Kidney (tissue), 14 donors: ENCODE data around the gene SSH3. TPM values are rescaled to one million over a fixed set of nuclear protein-coding genes. Genes with fewer than 3 reads are reported as not detected.
A peak's percentile ranks its signal among the peaks of the same experiment; 100 is the strongest.
"Not testable (repeated sequence)": the region's sequence is repeated elsewhere in the genome, so short reads cannot be mapped to it uniquely, and the experiment has no call there.

ENCODE experiments used
- DNase-seq, 5 donors: peaks; one replicate each; pipeline ENCODE4 v3.0.0-alpha.2; 2013 to 2020
- FAIRE-seq: peaks from 2 replicates; lab custom pipeline; 2012; peaks lifted over from hg19 to GRCh38; lab: Jason Lieb, UNC
- H3K27ac ChIP-seq, 2 donors: one replicate each; pipeline ENCODE4 v1.7.0; 2013; ENCODE audit warnings: low read depth in 2 of 2, low read length in 2 of 2, inconsistent platforms in 1 of 2
- H3K27me3 ChIP-seq: one replicate; pipeline ENCODE4 v1.7.1; 2013; ENCODE audit warnings: low read length, inconsistent platforms; ENCODE audit not compliant: control insufficient read depth, insufficient read depth
- H3K36me3 ChIP-seq, 3 donors: one replicate each; pipeline versions ENCODE4 v1.7.0 to v1.7.1; 2013; ENCODE audit warnings: low read length in 3 of 3, control low read depth in 1 of 3, inconsistent platforms in 1 of 3; ENCODE audit not compliant: insufficient read depth in 3 of 3, control insufficient read depth in 2 of 3
- H3K4me1 ChIP-seq, 3 donors: one replicate each; pipeline versions ENCODE4 v1.7.0 to v1.7.1; 2013; ENCODE audit warnings: low read length in 3 of 3, inconsistent platforms in 1 of 3, low read depth in 1 of 3; ENCODE audit not compliant: control insufficient read depth in 2 of 3, insufficient read depth in 2 of 3
- H3K4me3 ChIP-seq, 3 donors: one replicate each; pipeline versions ENCODE4 v1.7.0 to v1.8.1; 2013; ENCODE audit warnings: low read length in 3 of 3, control low read depth in 1 of 3, inconsistent platforms in 1 of 3
- H3K9ac ChIP-seq, 3 donors: one replicate each; pipeline versions ENCODE4 v1.7.0 to v1.7.1; 2013; ENCODE audit warnings: low read length in 3 of 3, control low read depth in 1 of 3, inconsistent platforms in 1 of 3
- H3K9me3 ChIP-seq, 3 donors: one replicate each; pipeline versions ENCODE4 v1.7.0 to v1.7.1; 2013; ENCODE audit warnings: low read length in 3 of 3, control low read depth in 1 of 3, inconsistent platforms in 1 of 3; ENCODE audit not compliant: control insufficient read depth in 2 of 3, insufficient read depth in 1 of 3
- intact Hi-C: fragments of 100-400 bp; cut with DNase I; formaldehyde crosslinking; loops from one replicate; pipeline ENCODE4 v1.11.1; 2022
- polyA plus RNA-seq: library from polyadenylated mRNA; stranded (reverse); fragments of 350-450 nt; fragmentation: Illumina TruSeq; extraction: RNeasy Lipid Tissue Mini Kit (QIAGEN cat#74804); gene quantifications from one replicate; pipeline ENCODE4 v1.2.3, GENCODE V29; 2014; ENCODE audit warnings: low read depth, low replicate concordance; ENCODE audit not compliant: insufficient read depth
- total RNA-seq: library from RNA; stranded (reverse); fragmentation: NEBNext Ultra II Directional; extraction: Animal tissue kit (Norgen Biotek cat#: 25700); gene quantifications from one replicate; pipeline ENCODE4 v1.2.1, GENCODE V29; 2021
- TF ChIP-seq, protein P1 (sequence below): IDR thresholded peaks from 3 replicates; pipeline ENCODE4 v1.5.1; 2012; ENCODE audit warnings: mild to moderate bottlenecking, moderate library complexity, borderline replicate concordance; ENCODE audit not compliant: insufficient read depth; ENCODE audit errors: extremely low read depth
- donor health status: control.
- donor health status: control.
- donor health status: control.
- donor health status: control.
- donor health status: control.
- donor health status: DM: yes; HTN: yes; CAD: no.
- donor health status: Normal renal cell carcinoma (clear cell type).

The SSH3 gene
- total and polyA plus RNA-seq, 2 donors from 2014 or later: 25.0 to 68.9 TPM

DNA sequence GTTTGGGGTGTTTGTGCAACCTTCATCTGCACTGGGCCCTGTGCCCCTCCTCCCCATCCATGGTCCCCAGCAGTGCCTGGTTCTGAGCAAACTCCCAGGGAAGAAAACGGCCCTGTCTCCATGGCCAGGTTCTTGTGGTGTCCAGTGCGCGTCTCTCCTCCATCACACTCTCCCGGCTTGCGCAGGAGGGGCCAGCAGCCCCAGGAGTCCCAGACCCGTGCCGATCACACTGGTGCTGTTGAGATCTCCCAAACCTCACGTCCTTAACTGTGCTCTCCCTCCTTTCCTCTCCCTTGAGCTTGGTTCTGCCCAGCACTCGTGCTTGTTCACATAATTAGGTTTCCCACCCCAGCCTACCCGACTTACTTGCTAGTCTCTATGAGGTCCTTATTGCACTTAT is 48.0 kb upstream of the SSH3 start:
- no peaks in the 10 kb centered on the region for H3K9me3 ChIP-seq
- TF ChIP-seq, protein P1, sequence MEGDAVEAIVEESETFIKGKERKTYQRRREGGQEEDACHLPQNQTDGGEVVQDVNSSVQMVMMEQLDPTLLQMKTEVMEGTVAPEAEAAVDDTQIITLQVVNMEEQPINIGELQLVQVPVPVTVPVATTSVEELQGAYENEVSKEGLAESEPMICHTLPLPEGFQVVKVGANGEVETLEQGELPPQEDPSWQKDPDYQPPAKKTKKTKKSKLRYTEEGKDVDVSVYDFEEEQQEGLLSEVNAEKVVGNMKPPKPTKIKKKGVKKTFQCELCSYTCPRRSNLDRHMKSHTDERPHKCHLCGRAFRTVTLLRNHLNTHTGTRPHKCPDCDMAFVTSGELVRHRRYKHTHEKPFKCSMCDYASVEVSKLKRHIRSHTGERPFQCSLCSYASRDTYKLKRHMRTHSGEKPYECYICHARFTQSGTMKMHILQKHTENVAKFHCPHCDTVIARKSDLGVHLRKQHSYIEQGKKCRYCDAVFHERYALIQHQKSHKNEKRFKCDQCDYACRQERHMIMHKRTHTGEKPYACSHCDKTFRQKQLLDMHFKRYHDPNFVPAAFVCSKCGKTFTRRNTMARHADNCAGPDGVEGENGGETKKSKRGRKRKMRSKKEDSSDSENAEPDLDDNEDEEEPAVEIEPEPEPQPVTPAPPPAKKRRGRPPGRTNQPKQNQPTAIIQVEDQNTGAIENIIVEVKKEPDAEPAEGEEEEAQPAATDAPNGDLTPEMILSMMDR: no peak
- H3K9ac ChIP-seq: no peak overlapping the region
- H3K27me3 ChIP-seq: no peaks in the 10 kb centered on the region
- peaks cover 24 to 60% (median 42%) of the 10 kb centered on the region in 3 donors for H3K36me3 ChIP-seq
- H3K4me1 ChIP-seq: peaks cover 0 to 9% (median 0%) of the 10 kb centered on the region in 3 donors
- H3K4me3 ChIP-seq: no peak overlapping the region
- DNase-seq: peak in 1 of 5 donors; percentile 28
- no peak overlapping the region for H3K27ac ChIP-seq
- no peak for FAIRE-seq
- intact Hi-C loops: no loop called here

DNA sequence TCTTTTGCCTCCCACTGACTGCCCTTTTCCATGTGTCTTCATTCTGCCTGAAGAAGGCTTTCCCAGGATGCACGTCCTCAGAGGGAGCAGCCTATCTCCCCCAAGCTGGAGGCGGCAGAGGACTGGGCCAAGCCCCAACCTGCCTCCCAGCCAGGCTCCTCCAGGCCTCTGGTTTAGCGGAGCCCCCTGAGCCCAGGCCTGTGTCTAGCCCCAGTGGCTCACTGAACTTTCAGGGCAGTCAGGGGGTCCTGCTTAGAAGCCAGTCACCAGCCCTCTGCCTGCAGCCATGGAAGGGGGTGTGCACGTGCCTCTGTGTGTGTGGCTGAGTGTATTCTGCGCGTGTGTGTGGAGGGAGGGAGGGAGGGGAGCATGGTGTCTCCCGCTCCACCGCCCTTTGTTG is 47.5 kb upstream of the SSH3 start:
- H3K27me3 ChIP-seq: no peaks in the 10 kb centered on the region

GRCh38 chr11:67256477-67257135 is 46.7 kb upstream of the SSH3 start:
- H3K27me3 ChIP-seq: no peaks in the 10 kb centered on the region
- H3K27ac ChIP-seq: no peak overlapping the region
- peaks cover 19 to 48% (median 33%) of the 10 kb centered on the region in 3 donors for H3K36me3 ChIP-seq
- TF ChIP-seq, protein P1: no peak
- intact Hi-C loops: no loop called here
- H3K9ac ChIP-seq: no peak overlapping the region
- no peak for FAIRE-seq
- H3K9me3 ChIP-seq: no peaks in the 10 kb centered on the region
- DNase-seq: no peak
- no peak overlapping the region for H3K4me3 ChIP-seq
- H3K4me1 ChIP-seq: peaks cover 0 to 9% (median 3%) of the 10 kb centered on the region in 3 donors

More for the DNA sequence above, 47.5 kb upstream of the SSH3 start:
- Histone ChIP-seq H3K4me3 (no peak overlapping the region), H3K9ac (no peak overlapping the region), H3K9me3 (no peaks in the 10 kb centered on the region), H3K36me3 (peaks cover 20 to 54% (median 38%) of the 10 kb centered on the region in 3 donors), H3K4me1 (peaks cover 0 to 9% (median 0%) of the 10 kb centered on the region in 3 donors), H3K27ac (no peak overlapping the region)
- intact Hi-C loops: no loop called here
- no peak for FAIRE-seq
- TF ChIP-seq, protein P1: no peak
- peak in 2 of 5 donors; percentile 30 to 55 for DNase-seq

DNA sequence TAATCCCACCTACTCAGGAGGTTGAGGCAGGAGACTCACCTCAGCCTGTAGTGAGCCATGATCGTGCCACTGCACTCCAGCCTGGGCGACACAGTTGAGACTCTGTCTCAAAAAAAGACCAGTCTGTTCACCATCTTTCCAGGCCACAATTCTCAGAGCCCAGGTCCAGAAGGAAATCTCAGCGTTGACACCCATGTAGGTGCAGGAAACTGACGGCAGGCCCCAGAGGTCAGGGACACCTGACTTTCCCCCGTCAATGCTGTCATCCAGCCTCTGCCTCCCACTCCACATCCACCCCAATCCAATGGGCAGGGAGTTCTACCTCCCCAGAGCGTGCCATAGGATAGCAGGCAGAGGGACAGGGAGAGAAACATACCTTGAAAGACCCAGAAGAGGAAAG is 42.9 kb upstream of the SSH3 start:
- Histone ChIP-seq H3K27me3 (no peaks in the 10 kb centered on the region), H3K27ac (no peak overlapping the region), H3K36me3 (peaks cover 3 to 14% (median 4%) of the 10 kb centered on the region in 3 donors), H3K4me3 (no peak overlapping the region), H3K4me1 (peaks cover 0 to 9% (median 0%) of the 10 kb centered on the region in 3 donors), H3K9ac (no peak overlapping the region), H3K9me3 (no peaks in the 10 kb centered on the region)
- TF ChIP-seq, protein P1: no peak
- peak in 1 of 5 donors; percentile 33 for DNase-seq
- no peak for FAIRE-seq
- intact Hi-C loops: no loop called here

DNA sequence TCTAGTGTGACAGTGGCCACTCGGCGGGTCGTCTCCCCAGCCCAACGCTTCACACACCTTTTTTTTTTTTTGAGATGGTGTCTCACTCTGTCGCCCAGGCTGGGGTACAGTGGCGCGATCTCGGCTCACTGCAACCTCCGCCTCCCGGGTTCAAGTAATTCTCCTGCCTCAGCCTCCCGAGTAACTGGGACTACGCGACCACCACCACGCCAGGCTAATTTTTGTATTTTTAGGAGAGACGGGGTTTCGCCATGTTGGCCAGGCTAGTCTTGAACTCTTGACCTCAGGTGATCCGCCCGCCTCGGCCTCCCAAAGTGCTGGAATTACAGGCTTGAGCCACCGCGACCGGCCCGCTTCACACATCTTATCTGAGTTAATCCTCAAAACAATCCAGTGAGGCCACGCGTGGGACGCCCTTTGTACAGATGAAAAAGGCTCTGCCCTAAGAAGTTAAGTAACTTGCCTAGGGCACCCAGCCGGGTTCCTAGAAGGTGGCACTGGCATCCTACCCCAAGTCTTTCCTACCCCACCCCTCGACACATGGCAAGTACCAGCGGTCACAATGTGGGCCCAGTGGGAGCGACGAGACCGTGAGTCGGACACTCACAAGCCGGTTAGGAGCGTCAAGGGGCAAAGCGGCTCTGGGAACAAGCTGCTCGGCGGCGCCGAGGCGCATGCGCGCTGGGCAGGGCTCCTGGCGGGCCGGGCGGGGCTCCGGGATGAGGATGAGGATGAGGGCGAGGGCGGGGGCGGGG is 42.3 kb upstream of the SSH3 start:
- not testable (repeated sequence) for H3K27me3 ChIP-seq

More for the DNA sequence above, 42.3 kb upstream of the SSH3 start:
- FAIRE-seq, H3K27ac ChIP-seq, H3K36me3 ChIP-seq, H3K9me3 ChIP-seq, intact Hi-C loops: not testable (repeated sequence)
- Histone ChIP-seq H3K4me3 (peak overlapping the region; percentile 36 to 55 (median 37)), H3K9ac (peak overlapping the region in 2 of 3 donors; percentile 20 to 67), H3K4me1 (peaks cover 0 to 15% (median 0%) of the 10 kb centered on the region in 3 donors)
- peak in 4 of 5 donors; percentile 61 to 85 (median 78) for DNase-seq
